WTC11 (cell line): ENCODE measurements around the gene TSEN15.

Experiments used
- CREM ChIP-seq: sonication (generic); formaldehyde crosslinking; IDR thresholded peaks from 2 replicates; pipeline ENCODE4 v1.8.1; 2022; ENCODE audit warnings: mild to moderate bottlenecking, missing genetic modification reagents, moderate library complexity
- FOXP4 ChIP-seq: sonication (generic); formaldehyde crosslinking; IDR thresholded peaks from 2 replicates; pipeline ENCODE4 v1.8.0; 2022; ENCODE audit warnings: mild to moderate bottlenecking, missing genetic modification reagents
- GRHL2 ChIP-seq: fragments of 250-450 bp; sonication (Bioruptor Pico); IDR thresholded peaks from 2 replicates; pipeline ENCODE4 v1.8.0; 2022; ENCODE audit warnings: mild to moderate bottlenecking, moderate library complexity; ENCODE audit not compliant: insufficient replicate concordance, severe bottlenecking
- JUN ChIP-seq: sonication (generic); formaldehyde crosslinking; IDR thresholded peaks from 2 replicates; pipeline ENCODE4 v1.8.0; 2023; ENCODE audit warnings: mild to moderate bottlenecking, missing genetic modification reagents
- MAX ChIP-seq: sonication (generic); formaldehyde crosslinking; IDR thresholded peaks from 2 replicates; pipeline ENCODE4 v1.8.0; 2022; ENCODE audit warnings: mild to moderate bottlenecking, missing genetic modification reagents
- NR1H2 ChIP-seq: sonication (generic); formaldehyde crosslinking; IDR thresholded peaks from 2 replicates; pipeline ENCODE4 v1.9.0; 2021; ENCODE audit warnings: mild to moderate bottlenecking, moderate library complexity, missing genetic modification reagents
- SMAD4 ChIP-seq: sonication (generic); formaldehyde crosslinking; IDR thresholded peaks from 2 replicates; pipeline ENCODE4 v1.8.0; 2022; ENCODE audit warnings: mild to moderate bottlenecking, missing genetic modification reagents
- TEAD1 ChIP-seq: sonication (generic); formaldehyde crosslinking; IDR thresholded peaks from 2 replicates; pipeline ENCODE4 v1.8.0; 2022; ENCODE audit warnings: mild to moderate bottlenecking, missing genetic modification reagents
- ZNF138 ChIP-seq: sonication (generic); formaldehyde crosslinking; conservative IDR thresholded peaks from 2 replicates; pipeline ENCODE4 v1.8.1; 2022; ENCODE audit warnings: mild to moderate bottlenecking, moderate library complexity, missing genetic modification reagents
- TF ChIP-seq, protein P1 (sequence below): fragments of 200-600 bp; IDR thresholded peaks from 2 replicates; pipeline ENCODE4 v1.8.0; 2022; ENCODE audit warnings: antibody characterized with exemption
- TF ChIP-seq, protein P2 (sequence below): sonication (generic); formaldehyde crosslinking; conservative IDR thresholded peaks from 2 replicates; pipeline ENCODE4 v1.8.1; 2022; ENCODE audit warnings: mild to moderate bottlenecking, missing genetic modification reagents

- TF ChIP-seq JUN (CRISPR knock-in tag), result no peak
- TF ChIP-seq, protein P1, sequence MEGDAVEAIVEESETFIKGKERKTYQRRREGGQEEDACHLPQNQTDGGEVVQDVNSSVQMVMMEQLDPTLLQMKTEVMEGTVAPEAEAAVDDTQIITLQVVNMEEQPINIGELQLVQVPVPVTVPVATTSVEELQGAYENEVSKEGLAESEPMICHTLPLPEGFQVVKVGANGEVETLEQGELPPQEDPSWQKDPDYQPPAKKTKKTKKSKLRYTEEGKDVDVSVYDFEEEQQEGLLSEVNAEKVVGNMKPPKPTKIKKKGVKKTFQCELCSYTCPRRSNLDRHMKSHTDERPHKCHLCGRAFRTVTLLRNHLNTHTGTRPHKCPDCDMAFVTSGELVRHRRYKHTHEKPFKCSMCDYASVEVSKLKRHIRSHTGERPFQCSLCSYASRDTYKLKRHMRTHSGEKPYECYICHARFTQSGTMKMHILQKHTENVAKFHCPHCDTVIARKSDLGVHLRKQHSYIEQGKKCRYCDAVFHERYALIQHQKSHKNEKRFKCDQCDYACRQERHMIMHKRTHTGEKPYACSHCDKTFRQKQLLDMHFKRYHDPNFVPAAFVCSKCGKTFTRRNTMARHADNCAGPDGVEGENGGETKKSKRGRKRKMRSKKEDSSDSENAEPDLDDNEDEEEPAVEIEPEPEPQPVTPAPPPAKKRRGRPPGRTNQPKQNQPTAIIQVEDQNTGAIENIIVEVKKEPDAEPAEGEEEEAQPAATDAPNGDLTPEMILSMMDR, result no peak
- TF ChIP-seq CREM (CRISPR knock-in tag), result no peak
- no peak for TF ChIP-seq MAX (CRISPR knock-in tag)
- TF ChIP-seq NR1H2 (CRISPR knock-in tag), result no peak
- TF ChIP-seq FOXP4, result no peak
- no peak for TF ChIP-seq ZNF138
- TF ChIP-seq SMAD4 (CRISPR knock-in tag), result no peak
- no peak for TF ChIP-seq GRHL2
- TF ChIP-seq, protein P2, sequence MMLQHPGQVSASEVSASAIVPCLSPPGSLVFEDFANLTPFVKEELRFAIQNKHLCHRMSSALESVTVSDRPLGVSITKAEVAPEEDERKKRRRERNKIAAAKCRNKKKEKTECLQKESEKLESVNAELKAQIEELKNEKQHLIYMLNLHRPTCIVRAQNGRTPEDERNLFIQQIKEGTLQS, result no peak
- TF ChIP-seq TEAD1 (CRISPR knock-in tag), result no peak
Measured at GRCh38 chr1:184101141-184101540, 49.6 kb downstream of the TSEN15 start.
